Skeletal muscle tissue (tissue), 4 donors: ENCODE measurements around the gene MTARC2. TPM values are rescaled to one million over a fixed set of nuclear protein-coding genes. Genes with fewer than 3 reads are reported as not detected.

ENCODE experiments used
- H3K27ac ChIP-seq: one replicate; pipeline ENCODE4 v1.7.0; 2013; ENCODE audit warnings: mild to moderate bottlenecking, low read depth, low read length, inconsistent platforms
- H3K27me3 ChIP-seq, 3 donors: one replicate each; pipeline ENCODE4 v1.7.0; 2013; ENCODE audit warnings: low read length in 3 of 3; ENCODE audit not compliant: control insufficient read depth in 3 of 3, insufficient read depth in 3 of 3
- H3K36me3 ChIP-seq, 3 donors: one replicate each; pipeline ENCODE4 v1.7.0; 2013; ENCODE audit warnings: low read length in 3 of 3; ENCODE audit not compliant: control insufficient read depth in 3 of 3, insufficient read depth in 3 of 3
- H3K4me1 ChIP-seq, 3 donors: one replicate each; pipeline ENCODE4 v1.7.0; 2013; ENCODE audit warnings: low read length in 3 of 3, mild to moderate bottlenecking in 3 of 3; ENCODE audit not compliant: control insufficient read depth in 3 of 3, insufficient read depth in 3 of 3
- H3K4me3 ChIP-seq, 3 donors: one replicate each; pipeline ENCODE4 v1.7.0; 2013; ENCODE audit warnings: low read length in 3 of 3
- H3K9ac ChIP-seq, 3 donors: one replicate each; pipeline ENCODE4 v1.7.0; 2013; ENCODE audit warnings: low read length in 3 of 3, mild to moderate bottlenecking in 3 of 3, moderate library complexity in 2 of 3, low read depth in 1 of 3
- H3K9me3 ChIP-seq, 3 donors: one replicate each; pipeline ENCODE4 v1.7.0; 2013; ENCODE audit warnings: low read length in 3 of 3; ENCODE audit not compliant: control insufficient read depth in 3 of 3
- total RNA-seq: library from RNA; depleted of rRNA; stranded (reverse); fragments of >200 nt; gene quantifications from one replicate; pipeline ENCODE4 v1.2.3, GENCODE V29; 2014
- donor health status: Osteomylitis.

Gene MTARC2
- total RNA-seq, 1 donor from 2014 or later: 10.4 TPM

DNA sequence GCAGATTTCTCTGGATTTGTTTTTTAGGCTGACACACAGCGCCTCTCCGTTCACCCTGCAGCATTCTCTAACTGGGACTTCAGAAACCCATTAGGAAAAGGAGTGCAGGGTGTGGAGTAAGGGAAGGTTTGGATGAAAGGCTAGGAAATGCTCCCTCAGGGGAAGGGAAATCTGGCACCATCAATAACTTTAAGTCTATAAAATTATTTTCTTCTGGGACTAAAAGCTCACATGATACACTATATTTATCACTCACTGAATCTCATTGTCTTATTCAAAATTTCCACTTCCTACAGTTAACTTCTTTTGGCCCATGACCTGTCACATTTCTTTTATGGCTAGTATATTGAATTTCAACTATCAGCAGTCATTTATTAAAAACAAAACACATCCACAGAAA, 85.3 kb downstream of the MTARC2 start:
- no peak overlapping the region for H3K27ac ChIP-seq
- H3K27me3 ChIP-seq: no peaks in the 10 kb centered on the region
- no peaks in the 10 kb centered on the region for H3K36me3 ChIP-seq
- H3K4me3 ChIP-seq: no peak overlapping the region
- H3K9me3 ChIP-seq: no peaks in the 10 kb centered on the region
- H3K4me1 ChIP-seq: peaks cover 0 to 3% (median 0%) of the 10 kb centered on the region in 3 donors
- H3K9ac ChIP-seq: no peak overlapping the region

Other genes starting within 250 kb of the MTARC2 start
- 9.9 TPM for gene MARK1, start 220.2 kb upstream of the MTARC2 start, total RNA-seq
- gene C1orf115, start 58.0 kb upstream of the MTARC2 start, total RNA-seq: 9.4 TPM
- 5.2 TPM for gene MTARC1, start 38.6 kb downstream of the MTARC2 start, total RNA-seq
- gene HLX, start 131.1 kb downstream of the MTARC2 start, total RNA-seq: 9.9 TPM